SJCRH30 (cell line): ENCODE results near the gene HS6ST3. TPM values are rescaled to one million over a fixed set of nuclear protein-coding genes. Genes with fewer than 3 reads are reported as not detected.

Experiments
- DNase-seq, 2 experiments: peaks; one replicate each; pipeline ENCODE4 v3.0.0-alpha.2; 2015 to 2020
- H3K27ac ChIP-seq: fragments of 250-450 bp; sonication (Bioruptor Pico); 2 replicates; pipeline ENCODE4 v1.5.1; 2020; ENCODE audit warnings: mild to moderate bottlenecking, moderate library complexity
- H3K27me3 ChIP-seq: fragments of 250-450 bp; sonication (Bioruptor Pico); 2 replicates; pipeline ENCODE4 v1.5.1; 2020; ENCODE audit warnings: mild to moderate bottlenecking, moderate library complexity
- H3K36me3 ChIP-seq: fragments of 250-450 bp; sonication (Bioruptor Pico); 2 replicates; pipeline ENCODE4 v1.5.1; 2020; ENCODE audit warnings: mild to moderate bottlenecking, moderate library complexity
- H3K4me1 ChIP-seq: fragments of 250-450 bp; sonication (Bioruptor Pico); 2 replicates; pipeline ENCODE4 v1.5.1; 2020; ENCODE audit warnings: mild to moderate bottlenecking, moderate library complexity
- H3K4me3 ChIP-seq: fragments of 250-450 bp; sonication (Bioruptor Pico); 2 replicates; pipeline ENCODE4 v1.5.1; 2020; ENCODE audit warnings: mild to moderate bottlenecking, moderate library complexity
- H3K9me3 ChIP-seq: fragments of 250-450 bp; sonication (Bioruptor Pico); replicated peaks from 2 replicates; pipeline ENCODE4 v1.5.1; 2020; ENCODE audit warnings: mild to moderate bottlenecking, moderate library complexity
- total RNA-seq: library from RNA; depleted of rRNA; stranded (reverse); fragments of >200 nt; shearing (Covaris generic); gene quantifications from 2 replicates; pipeline ENCODE4 v1.2.3, GENCODE V29; 2014

The HS6ST3 gene
- total RNA-seq, 1 experiment from 2014 or later, result 0.02 TPM

DNA sequence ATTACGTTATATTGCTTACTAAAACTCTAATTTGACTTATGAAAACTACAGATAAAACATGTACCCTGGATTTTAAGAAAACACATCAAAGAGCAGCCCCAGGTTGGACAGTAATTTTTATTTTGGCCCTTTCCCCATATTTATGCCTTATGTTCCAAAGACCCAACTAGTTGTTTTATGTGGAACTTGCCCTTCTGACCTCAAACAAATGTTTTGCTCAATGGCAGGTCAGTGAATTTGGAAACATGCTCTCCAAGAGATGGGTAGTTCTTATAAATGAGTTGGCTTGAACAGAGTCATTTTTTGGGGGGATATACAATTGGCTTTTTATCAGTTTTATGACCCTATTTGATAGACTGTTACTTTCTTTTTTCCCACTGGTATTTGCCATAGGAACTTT, 360.0 kb downstream of the HS6ST3 start:
- Histone ChIP-seq H3K9me3 (no peaks in the 10 kb centered on the region), H3K36me3 (no peaks in the 10 kb centered on the region), H3K27ac (no peak overlapping the region), H3K4me1 (no peaks in the 10 kb centered on the region), H3K4me3 (no peak overlapping the region), H3K27me3 (no peaks in the 10 kb centered on the region)
- no peak for DNase-seq

DNA sequence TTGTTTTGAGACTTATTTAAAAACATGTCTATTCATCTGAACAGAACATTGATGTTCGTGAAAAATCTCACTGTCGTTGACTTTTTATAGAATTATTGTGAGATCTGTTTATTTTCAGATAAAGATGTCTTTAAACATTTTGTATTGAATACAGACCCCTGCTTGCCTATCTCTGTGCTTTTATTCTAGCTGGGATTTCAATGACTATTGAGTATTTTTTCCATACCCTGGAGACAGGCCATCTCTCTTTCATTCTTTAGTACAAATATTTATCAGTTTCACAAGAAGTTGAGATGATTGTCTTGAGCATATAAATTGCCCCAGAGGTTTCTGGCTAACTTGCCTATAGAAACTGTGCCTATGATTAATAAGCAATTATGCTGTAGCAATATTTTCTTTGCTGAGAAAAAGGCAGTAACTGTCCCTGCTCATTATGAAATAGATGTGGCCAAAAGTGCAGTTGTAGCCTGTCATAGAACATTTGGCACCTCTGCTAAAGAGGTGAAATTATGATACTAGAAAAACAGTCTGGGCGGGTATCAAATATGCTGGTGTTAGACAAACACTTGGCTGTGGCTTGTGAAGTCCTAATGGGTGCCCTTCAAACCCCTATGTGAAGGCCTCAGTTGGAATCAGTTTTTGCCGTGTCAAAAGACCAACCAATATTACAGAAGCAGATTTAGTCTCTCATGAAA, 360.6 kb downstream of the HS6ST3 start:
- no peak for DNase-seq
- H3K27me3 ChIP-seq, result no peaks in the 10 kb centered on the region
- H3K27ac ChIP-seq, result no peak overlapping the region
- no peaks in the 10 kb centered on the region for H3K4me1 ChIP-seq
- no peaks in the 10 kb centered on the region for H3K36me3 ChIP-seq
- no peaks in the 10 kb centered on the region for H3K9me3 ChIP-seq
- H3K4me3 ChIP-seq, result no peak overlapping the region

DNA sequence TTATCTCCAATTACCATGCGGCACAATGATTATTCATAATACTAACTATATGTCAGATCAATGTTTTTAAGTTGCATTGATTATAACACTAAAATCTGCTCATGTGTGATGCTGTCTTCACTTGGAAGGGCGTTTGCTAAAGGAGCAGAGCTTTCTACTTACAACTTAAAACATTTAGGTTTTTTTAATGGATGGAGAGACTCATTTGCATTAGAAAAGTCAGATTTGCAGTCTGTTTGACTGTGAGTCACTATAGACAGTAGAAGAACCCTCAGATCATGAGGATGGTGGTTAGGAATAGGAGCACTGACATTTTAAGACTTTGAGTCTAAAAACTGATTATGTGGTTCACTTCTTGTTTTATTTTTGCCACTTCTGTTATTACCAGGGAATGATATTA, 364.6 kb downstream of the HS6ST3 start:
- Histone ChIP-seq H3K27me3 (no peaks in the 10 kb centered on the region), H3K4me1 (no peaks in the 10 kb centered on the region), H3K9me3 (no peaks in the 10 kb centered on the region), H3K27ac (no peak overlapping the region), H3K36me3 (no peaks in the 10 kb centered on the region), H3K4me3 (no peak overlapping the region)
- DNase-seq, result no peak

DNA sequence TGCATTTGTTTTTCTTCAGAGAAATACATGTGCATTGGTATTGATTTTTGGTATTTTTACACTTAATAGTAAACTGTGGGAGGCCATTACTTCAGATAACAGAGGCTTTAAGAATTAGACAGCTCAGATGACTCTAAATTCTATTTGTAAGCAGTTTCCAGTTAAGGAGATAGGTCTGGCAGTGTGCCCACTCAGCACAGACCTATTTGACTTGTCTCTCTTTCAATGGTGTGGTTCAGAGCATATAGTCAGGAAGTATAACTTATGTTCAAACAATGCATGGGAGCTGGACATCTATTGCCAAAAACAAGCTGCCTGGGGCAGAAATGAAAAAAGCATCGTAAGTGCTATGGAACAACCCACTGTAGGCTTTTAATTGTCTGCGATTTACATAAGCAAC, 370.7 kb downstream of the HS6ST3 start:
- H3K9me3 ChIP-seq, result no peaks in the 10 kb centered on the region
- H3K27me3 ChIP-seq, result no peaks in the 10 kb centered on the region
- H3K4me3 ChIP-seq, result no peak overlapping the region
- no peaks in the 10 kb centered on the region for H3K4me1 ChIP-seq
- peak in 1 of 2 experiments; percentile 4 for DNase-seq
- no peak overlapping the region for H3K27ac ChIP-seq
- no peaks in the 10 kb centered on the region for H3K36me3 ChIP-seq

DNA sequence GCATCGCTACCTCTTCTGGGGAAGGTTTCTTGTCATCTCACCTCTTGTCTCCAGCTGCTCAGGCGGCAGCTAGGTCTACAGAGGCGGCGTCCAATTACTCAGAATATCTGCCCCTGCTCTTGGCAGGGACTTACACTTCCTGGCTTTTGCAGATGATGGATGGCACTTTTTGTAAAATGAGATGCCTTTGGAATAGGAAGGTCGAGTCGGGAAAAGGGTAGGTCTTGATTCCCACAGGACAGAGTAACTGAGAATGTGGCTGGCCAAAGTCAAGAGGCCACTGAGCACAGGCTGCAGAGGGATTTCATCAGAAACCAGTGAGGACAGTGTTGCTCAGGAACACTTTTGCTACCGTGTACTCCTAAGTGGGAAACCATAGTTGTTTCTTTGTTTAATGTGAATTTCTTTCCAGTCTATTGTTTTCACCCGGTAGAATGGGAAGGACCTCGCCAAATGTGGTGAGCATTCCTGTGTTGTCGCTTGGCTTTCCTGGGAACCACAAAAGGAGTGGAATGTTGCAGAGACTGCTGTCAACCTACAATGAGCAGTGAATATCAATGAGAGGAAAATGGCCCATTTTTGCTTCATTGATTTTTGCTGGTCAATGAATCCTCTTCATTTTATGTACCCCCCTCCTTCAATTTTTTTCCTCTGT, 383.7 kb downstream of the HS6ST3 start:
- H3K27ac ChIP-seq, result no peak overlapping the region
- no peaks in the 10 kb centered on the region for H3K36me3 ChIP-seq
- no peak overlapping the region for H3K4me3 ChIP-seq
- H3K27me3 ChIP-seq, result no peaks in the 10 kb centered on the region
- no peaks in the 10 kb centered on the region for H3K9me3 ChIP-seq
- DNase-seq, result peak in 1 of 2 experiments; percentile 1
- no peaks in the 10 kb centered on the region for H3K4me1 ChIP-seq

DNA sequence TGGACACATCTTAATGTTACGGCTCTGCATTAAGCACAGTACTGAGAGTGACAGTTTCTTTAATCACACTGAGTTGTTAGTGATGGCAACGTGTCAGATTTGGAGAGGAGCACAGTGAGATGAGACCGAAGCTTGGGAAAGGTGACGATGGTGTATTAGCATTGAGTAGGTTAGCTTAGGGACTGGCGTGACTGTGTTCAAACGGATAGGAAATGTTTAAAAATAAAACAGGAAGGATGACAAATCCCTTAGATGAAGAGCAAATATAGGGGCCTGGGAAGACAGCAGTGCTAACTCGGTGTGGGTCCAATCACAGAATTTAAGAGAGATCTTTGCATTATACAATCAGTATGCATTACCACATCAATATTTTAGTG, 384.3 kb downstream of the HS6ST3 start:
- H3K9me3 ChIP-seq, result no peaks in the 10 kb centered on the region
- H3K27ac ChIP-seq, result no peak overlapping the region
- H3K4me1 ChIP-seq, result no peaks in the 10 kb centered on the region
- H3K27me3 ChIP-seq, result no peaks in the 10 kb centered on the region
- H3K4me3 ChIP-seq, result no peak overlapping the region
- DNase-seq, result no peak
- H3K36me3 ChIP-seq, result no peaks in the 10 kb centered on the region

DNA sequence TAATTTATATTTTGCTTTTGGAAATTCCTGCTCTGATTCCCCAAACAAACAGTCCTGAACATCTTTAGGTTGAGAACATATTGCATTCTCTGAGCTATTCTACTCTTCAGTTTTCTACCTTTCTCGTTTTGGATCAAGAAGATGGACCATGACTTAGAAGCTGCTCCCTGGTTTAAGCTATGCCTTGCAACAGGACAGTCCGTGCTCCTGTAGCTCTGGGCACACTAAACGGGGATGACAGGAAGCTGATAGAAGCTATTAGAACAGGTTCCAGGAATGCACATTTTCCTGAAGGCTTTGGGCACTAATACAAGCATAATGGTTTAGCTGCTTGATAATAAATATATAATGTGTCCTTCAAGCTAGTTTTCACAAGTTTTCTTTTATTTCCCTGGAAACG, 385.2 kb downstream of the HS6ST3 start:
- Histone ChIP-seq H3K27me3 (no peaks in the 10 kb centered on the region), H3K36me3 (no peaks in the 10 kb centered on the region), H3K4me1 (no peaks in the 10 kb centered on the region), H3K9me3 (no peaks in the 10 kb centered on the region), H3K27ac (no peak overlapping the region), H3K4me3 (no peak overlapping the region)
- no peak for DNase-seq

DNA sequence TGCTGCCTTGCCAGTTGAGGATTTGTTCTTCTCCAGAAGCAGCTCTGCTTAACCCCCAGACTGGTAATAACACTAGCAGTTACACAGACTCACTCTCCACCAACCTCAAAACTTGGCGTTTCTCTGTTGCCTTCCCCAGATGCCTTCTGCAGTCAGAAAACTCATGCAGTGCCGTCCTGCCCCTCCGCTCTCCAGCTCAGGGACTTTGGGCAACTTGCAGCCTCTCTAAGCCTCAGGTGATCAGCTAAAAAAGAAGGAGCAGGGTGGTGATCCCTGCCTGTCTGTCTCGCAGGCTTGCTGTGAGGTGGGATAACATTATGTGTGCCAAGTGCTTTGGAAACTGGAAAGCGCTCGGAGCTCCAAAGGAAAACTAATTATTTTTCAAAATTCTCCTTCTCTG, 391.6 kb downstream of the HS6ST3 start:
- Histone ChIP-seq H3K27me3 (no peaks in the 10 kb centered on the region), H3K4me3 (no peak overlapping the region), H3K36me3 (no peaks in the 10 kb centered on the region), H3K9me3 (no peaks in the 10 kb centered on the region), H3K4me1 (no peaks in the 10 kb centered on the region), H3K27ac (no peak overlapping the region)
- no peak for DNase-seq

DNA sequence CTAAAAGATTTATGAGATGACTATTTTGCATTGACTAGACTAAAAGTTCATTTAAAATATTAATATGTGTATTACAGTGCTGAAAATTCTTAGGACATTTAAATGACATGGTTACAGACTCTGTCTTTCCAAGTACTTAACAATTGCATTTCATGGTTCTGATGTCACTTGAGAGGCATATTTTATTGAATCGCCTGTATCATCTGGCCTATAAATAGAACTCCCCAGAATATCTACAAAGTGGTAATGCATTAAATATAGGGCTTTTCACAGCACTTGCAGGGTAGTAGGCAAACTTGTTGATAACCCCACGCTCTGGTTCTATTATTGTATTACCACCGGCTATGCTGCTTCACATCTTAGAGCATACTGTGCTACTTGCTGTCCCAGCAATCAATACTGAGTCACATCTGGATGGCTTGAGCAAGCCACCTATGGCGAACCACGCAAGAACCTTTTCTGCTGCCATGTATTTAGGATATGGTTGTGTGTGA, 400.6 kb downstream of the HS6ST3 start:
- H3K4me3 ChIP-seq, result no peak overlapping the region
- no peaks in the 10 kb centered on the region for H3K4me1 ChIP-seq
- DNase-seq, result no peak
- H3K27ac ChIP-seq, result no peak overlapping the region
- H3K27me3 ChIP-seq, result no peaks in the 10 kb centered on the region
- no peaks in the 10 kb centered on the region for H3K36me3 ChIP-seq
- no peaks in the 10 kb centered on the region for H3K9me3 ChIP-seq

DNA sequence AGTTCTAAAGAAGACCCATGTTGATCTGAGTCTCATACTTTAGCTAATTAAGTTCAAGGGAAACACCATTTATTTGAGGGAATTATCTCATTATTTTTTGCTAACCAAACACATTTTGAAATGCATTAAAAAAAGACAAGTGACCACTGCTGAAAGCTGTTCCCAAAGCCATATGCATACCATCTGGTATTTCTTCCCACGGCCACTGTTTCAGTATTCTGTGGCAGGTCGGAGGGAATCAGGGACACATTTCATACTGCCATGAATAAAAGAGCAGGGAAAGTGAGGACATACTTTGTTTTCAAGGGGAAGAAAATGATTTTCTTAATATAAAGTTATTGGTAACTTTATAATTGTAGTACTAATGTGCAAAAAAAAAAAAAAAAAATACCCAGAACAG, 401.2 kb downstream of the HS6ST3 start:
- Histone ChIP-seq H3K4me1 (no peaks in the 10 kb centered on the region), H3K27me3 (no peaks in the 10 kb centered on the region), H3K9me3 (no peaks in the 10 kb centered on the region), H3K27ac (no peak overlapping the region), H3K36me3 (no peaks in the 10 kb centered on the region), H3K4me3 (no peak overlapping the region)
- DNase-seq, result no peak

DNA sequence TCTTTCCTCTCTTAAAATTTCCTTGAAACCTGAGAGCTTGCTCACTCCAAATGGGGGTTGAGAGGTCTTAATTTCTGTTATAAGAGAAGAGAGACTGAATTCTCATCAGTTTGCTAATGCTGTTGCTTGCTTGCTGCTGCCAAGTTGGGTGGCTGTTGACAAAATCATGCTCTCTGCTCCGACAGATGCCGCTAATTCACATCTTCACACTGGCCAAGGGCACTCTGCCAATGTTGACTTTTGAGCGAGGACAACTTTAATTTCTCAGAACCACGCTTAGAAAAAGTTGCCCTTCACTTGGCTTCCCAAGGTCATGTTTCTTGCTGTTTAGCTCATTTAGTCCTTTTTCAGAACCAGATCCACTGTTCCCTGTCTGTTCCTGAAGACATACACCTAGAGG, 402.9 kb downstream of the HS6ST3 start:
- Histone ChIP-seq H3K4me1 (no peaks in the 10 kb centered on the region), H3K36me3 (no peaks in the 10 kb centered on the region), H3K9me3 (no peaks in the 10 kb centered on the region), H3K27ac (no peak overlapping the region), H3K4me3 (no peak overlapping the region), H3K27me3 (no peaks in the 10 kb centered on the region)
- no peak for DNase-seq

DNA sequence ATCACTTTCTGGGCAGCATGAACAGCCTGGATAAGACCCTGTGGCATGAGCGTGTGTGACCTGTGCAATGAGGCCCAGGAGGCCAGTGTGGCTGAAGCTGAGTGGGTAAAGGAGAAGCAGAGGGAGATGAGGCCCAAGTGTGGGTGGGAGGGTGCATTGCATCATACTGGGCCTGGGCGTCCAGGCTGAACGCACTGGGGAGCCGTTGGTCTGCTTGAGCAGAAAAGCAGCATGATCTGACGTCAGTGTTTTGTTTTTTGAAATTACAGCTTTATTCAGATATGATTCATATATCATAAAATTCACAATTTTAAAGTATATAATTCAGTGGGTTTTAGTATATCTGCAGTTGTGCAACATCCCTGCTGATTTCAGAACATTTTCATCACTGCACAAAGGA, 409.7 kb downstream of the HS6ST3 start:
- no peaks in the 10 kb centered on the region for H3K4me1 ChIP-seq
- H3K27ac ChIP-seq, result no peak overlapping the region
- H3K36me3 ChIP-seq, result no peaks in the 10 kb centered on the region
- no peaks in the 10 kb centered on the region for H3K27me3 ChIP-seq
- H3K4me3 ChIP-seq, result no peak overlapping the region
- no peaks in the 10 kb centered on the region for H3K9me3 ChIP-seq
- no peak for DNase-seq

DNA sequence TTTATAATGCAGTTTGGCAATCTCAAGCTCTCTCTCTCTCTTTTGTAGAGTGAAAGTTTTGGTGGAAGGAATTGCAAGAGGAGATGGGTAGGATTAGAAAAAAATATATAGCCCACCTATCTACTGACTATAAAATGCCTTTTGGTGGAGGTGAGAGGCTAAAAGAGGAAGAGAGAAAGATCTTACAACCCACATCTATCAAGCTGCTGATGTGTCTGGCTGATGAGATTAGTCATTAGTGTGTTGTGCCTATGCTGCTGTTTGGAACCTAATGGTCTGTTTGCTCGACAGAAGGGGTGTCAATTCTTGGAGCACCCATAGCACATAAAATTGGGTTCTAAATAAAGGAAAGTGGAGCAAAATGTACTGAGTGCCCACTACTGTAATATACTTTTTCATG, 411.0 kb downstream of the HS6ST3 start:
- no peak for DNase-seq
- H3K27me3 ChIP-seq, result no peaks in the 10 kb centered on the region
- H3K4me1 ChIP-seq, result no peaks in the 10 kb centered on the region
- no peaks in the 10 kb centered on the region for H3K36me3 ChIP-seq
- no peak overlapping the region for H3K4me3 ChIP-seq
- H3K9me3 ChIP-seq, result no peaks in the 10 kb centered on the region
- no peak overlapping the region for H3K27ac ChIP-seq

DNA sequence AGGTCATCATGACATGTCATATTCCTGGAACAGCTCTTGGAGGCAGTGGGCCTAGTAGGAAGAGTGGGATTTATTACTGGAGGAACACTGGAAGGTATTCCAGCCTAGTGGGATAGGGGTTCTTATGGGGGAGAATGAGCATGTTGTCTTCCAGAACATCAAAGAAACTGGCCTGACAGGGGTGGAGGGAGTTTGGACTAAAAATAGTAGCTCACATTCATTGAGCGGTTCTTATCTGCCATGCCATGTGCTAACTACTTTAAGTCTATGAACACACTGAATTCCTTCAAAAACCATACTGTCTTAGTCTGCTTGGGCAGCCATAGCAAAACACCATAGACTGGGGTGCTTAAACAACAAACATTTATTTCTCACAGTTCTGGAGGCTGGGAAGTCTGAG, 413.6 kb downstream of the HS6ST3 start:
- Histone ChIP-seq H3K9me3 (no peaks in the 10 kb centered on the region), H3K27ac (no peak overlapping the region), H3K4me3 (no peak overlapping the region), H3K27me3 (no peaks in the 10 kb centered on the region), H3K4me1 (no peaks in the 10 kb centered on the region), H3K36me3 (no peaks in the 10 kb centered on the region)
- DNase-seq, result no peak

DNA sequence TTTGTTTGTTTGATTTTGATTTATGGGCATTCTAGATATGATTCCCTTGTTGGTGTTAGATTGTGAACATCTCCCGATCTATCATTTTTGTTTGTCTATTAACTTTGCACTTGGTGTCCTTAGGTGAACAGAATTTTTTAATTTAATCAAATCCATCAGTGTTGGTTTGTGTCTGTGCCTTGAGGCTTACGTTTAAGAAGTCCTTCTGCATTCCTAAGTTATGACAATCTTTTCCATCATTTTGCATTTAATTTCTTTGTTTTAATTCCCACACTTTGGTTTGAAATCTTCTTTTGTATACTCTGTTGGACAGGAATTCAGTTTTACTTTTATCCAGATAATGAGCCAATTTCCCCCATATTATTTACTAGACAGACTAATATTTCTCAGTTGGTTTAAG, 421.7 kb downstream of the HS6ST3 start:
- no peak for DNase-seq
- H3K9me3 ChIP-seq, result no peaks in the 10 kb centered on the region
- no peak overlapping the region for H3K27ac ChIP-seq
- no peaks in the 10 kb centered on the region for H3K27me3 ChIP-seq
- no peak overlapping the region for H3K4me3 ChIP-seq
- no peaks in the 10 kb centered on the region for H3K4me1 ChIP-seq
- no peaks in the 10 kb centered on the region for H3K36me3 ChIP-seq

DNA sequence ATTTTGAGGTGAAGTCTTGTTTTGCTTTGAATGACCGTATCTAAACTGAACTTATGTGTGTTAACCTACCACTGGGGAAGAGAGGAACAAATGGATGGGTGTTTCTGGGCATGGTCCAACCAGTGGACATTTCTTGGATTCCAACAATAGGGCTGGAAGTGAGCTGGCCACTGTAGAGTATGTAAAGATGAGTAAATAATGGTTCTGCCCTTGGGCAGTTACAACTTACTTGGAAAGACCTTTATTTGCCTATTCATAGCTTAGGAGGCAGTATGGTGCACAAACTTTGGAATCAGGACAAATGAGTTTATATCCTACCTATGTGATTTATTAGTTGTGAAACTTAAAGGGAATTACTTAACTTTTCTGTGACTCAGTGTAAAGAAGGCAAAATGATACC, 429.5 kb downstream of the HS6ST3 start:
- no peak for DNase-seq
- Histone ChIP-seq H3K27me3 (no peaks in the 10 kb centered on the region), H3K9me3 (no peaks in the 10 kb centered on the region), H3K36me3 (no peaks in the 10 kb centered on the region), H3K4me1 (no peaks in the 10 kb centered on the region), H3K4me3 (no peak overlapping the region), H3K27ac (no peak overlapping the region)
